BLaER1 (cell line): ENCODE measurements around the gene SLFN12L.

Experiments used
- H3K27ac ChIP-seq: shearing (Covaris generic); formaldehyde crosslinking; 2 replicates; pipeline ENCODE4 v1.8.1; 2022
- H3K27me3 ChIP-seq: shearing (Covaris generic); formaldehyde crosslinking; 2 replicates; pipeline ENCODE4 v1.8.1; 2022
- H3K36me3 ChIP-seq: shearing (Covaris generic); formaldehyde crosslinking; 2 replicates; pipeline ENCODE4 v1.8.1; 2022
- H3K4me1 ChIP-seq: shearing (Covaris generic); formaldehyde crosslinking; 2 replicates; pipeline ENCODE4 v1.8.1; 2022
- H3K4me2 ChIP-seq: shearing (Covaris generic); formaldehyde crosslinking; 2 replicates; pipeline ENCODE4 v1.8.1; 2022
- H3K4me3 ChIP-seq: shearing (Covaris generic); formaldehyde crosslinking; 2 replicates; pipeline ENCODE4 v1.8.1; 2022
- H3K9ac ChIP-seq: shearing (Covaris generic); formaldehyde crosslinking; 2 replicates; pipeline ENCODE4 v1.8.1; 2022
- H3K9me3 ChIP-seq: shearing (Covaris generic); formaldehyde crosslinking; 2 replicates; pipeline ENCODE4 v1.8.1; 2022
- H4K20me1 ChIP-seq: shearing (Covaris generic); formaldehyde crosslinking; 2 replicates; pipeline ENCODE4 v1.8.1; 2022
- Cebpa-rat ChIP-seq: shearing (Covaris generic); IDR thresholded peaks from 2 replicates; pipeline ENCODE4 v1.8.1; 2022

The SLFN12L gene

DNA sequence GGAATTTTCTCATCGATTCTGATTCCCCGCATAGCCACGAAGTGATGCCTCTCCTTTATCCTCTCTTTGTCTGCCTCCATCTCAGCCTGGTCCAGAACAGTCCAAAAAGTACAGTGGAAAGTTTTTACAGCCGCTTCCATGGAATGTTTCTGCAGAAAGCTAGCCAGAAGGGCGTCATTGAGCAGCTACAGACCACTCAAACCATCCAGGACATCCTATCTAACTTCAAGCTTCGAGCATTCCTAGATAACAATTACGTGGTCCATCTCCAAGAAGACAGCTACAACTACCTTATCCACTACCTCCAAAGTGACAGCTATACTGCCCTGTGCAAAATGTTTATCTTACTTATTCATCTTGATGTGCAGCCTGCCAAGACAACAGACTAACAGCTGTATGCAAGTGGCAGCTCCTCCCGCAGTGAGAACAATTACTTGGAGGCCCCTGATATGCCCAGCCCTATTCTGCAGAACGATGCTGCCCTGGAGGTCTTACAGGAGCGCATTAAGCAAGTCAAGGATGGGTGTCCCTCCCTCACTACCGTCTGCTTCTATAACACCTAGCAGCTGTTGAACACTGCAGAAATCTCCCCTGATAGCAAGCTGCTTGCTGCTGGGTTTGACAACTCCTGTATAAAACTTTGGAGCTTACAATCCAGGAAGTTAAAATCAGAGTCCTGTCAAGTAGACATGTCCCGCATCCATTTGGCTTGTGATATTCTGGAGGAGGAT, 38.9 kb downstream of the SLFN12L start:
- no peak for TF ChIP-seq Cebpa-rat

GRCh38 chr17:35496451-35497290, 40.8 kb downstream of the SLFN12L start:
- H3K27me3 ChIP-seq = peaks cover 79% of the 10 kb centered on the region
- no peak overlapping the region for H3K9ac ChIP-seq
- H3K4me3 ChIP-seq = no peak overlapping the region
- H3K27ac ChIP-seq = no peak overlapping the region
- H3K4me2 ChIP-seq = no peak overlapping the region
- no peaks in the 10 kb centered on the region for H3K4me1 ChIP-seq
- no peaks in the 10 kb centered on the region for H4K20me1 ChIP-seq
- peaks cover 64% of the 10 kb centered on the region for H3K9me3 ChIP-seq
- no peak for TF ChIP-seq Cebpa-rat
- no peaks in the 10 kb centered on the region for H3K36me3 ChIP-seq

More for the DNA sequence above, 38.9 kb downstream of the SLFN12L start:
- Histone ChIP-seq H3K4me3 (no peak overlapping the region), H3K4me2 (no peak overlapping the region), H3K27me3 (peaks cover 60% of the 10 kb centered on the region), H3K9ac (no peak overlapping the region), H3K4me1 (no peaks in the 10 kb centered on the region), H4K20me1 (no peaks in the 10 kb centered on the region), H3K27ac (no peak overlapping the region), H3K9me3 (peaks cover 56% of the 10 kb centered on the region), H3K36me3 (no peaks in the 10 kb centered on the region)

GRCh38 chr17:35493040-35493439, 44.4 kb downstream of the SLFN12L start:
- no peaks in the 10 kb centered on the region for H3K4me1 ChIP-seq
- TF ChIP-seq Cebpa-rat = no peak
- no peaks in the 10 kb centered on the region for H4K20me1 ChIP-seq
- peaks cover 84% of the 10 kb centered on the region for H3K9me3 ChIP-seq
- H3K4me2 ChIP-seq = no peak overlapping the region
- H3K36me3 ChIP-seq = peaks cover 8% of the 10 kb centered on the region; the same call in 1 of the 2 replicates
- H3K4me3 ChIP-seq = no peak overlapping the region
- no peak overlapping the region for H3K27ac ChIP-seq
- peaks cover 100% of the 10 kb centered on the region for H3K27me3 ChIP-seq
- no peak overlapping the region for H3K9ac ChIP-seq

GRCh38 chr17:35491417-35491816, 46.1 kb downstream of the SLFN12L start:
- peaks cover 9% of the 10 kb centered on the region; the same call in 1 of the 2 replicates for H3K36me3 ChIP-seq
- peaks cover 100% of the 10 kb centered on the region for H3K27me3 ChIP-seq

DNA sequence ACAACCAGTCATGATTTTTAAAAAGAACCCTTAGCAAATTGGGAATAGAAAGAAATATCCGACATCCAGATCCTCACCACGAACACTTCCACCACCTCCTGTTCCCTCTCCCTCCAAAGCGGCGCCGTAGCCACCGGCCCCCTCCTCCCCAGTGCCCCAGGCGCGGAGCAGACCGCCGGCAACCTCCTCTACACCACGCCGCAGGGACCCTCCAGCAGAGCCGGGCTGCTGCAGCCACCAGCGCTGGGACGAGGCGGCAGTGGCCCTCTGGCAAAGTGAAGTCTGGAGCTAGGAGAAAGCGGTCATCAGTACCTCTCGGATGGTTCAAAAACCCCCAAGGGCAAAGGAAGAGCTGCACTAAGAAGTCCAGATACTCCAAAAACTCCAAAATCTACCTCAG, 47.5 kb downstream of the SLFN12L start:
- no peak overlapping the region for H3K4me3 ChIP-seq
- H3K4me1 ChIP-seq = no peaks in the 10 kb centered on the region
- no peaks in the 10 kb centered on the region for H4K20me1 ChIP-seq
- peaks cover 90% of the 10 kb centered on the region for H3K27me3 ChIP-seq
- H3K9ac ChIP-seq = no peak overlapping the region
- H3K36me3 ChIP-seq = peaks cover 9% of the 10 kb centered on the region; the same call in 1 of the 2 replicates
- no peak overlapping the region for H3K27ac ChIP-seq
- H3K9me3 ChIP-seq = peaks cover 73% of the 10 kb centered on the region
- no peak overlapping the region for H3K4me2 ChIP-seq
- no peak for TF ChIP-seq Cebpa-rat

More at GRCh38 chr17:35491417-35491816, 46.1 kb downstream of the SLFN12L start:
- Histone ChIP-seq H3K27ac (no peak overlapping the region), H3K9me3 (peaks cover 85% of the 10 kb centered on the region), H3K9ac (no peak overlapping the region), H3K4me3 (no peak overlapping the region), H3K4me1 (no peaks in the 10 kb centered on the region), H3K4me2 (no peak overlapping the region), H4K20me1 (no peaks in the 10 kb centered on the region)
- TF ChIP-seq Cebpa-rat = no peak

- Histone ChIP-seq H3K4me1 (no peaks in the 10 kb centered on the region), H3K27ac (no peak overlapping the region), H3K9me3 (peaks cover 71% of the 10 kb centered on the region), H3K36me3 (peaks cover 9% of the 10 kb centered on the region; the same call in 1 of the 2 replicates), H4K20me1 (no peaks in the 10 kb centered on the region), H3K9ac (no peak overlapping the region), H3K27me3 (peaks cover 80% of the 10 kb centered on the region), H3K4me2 (no peak overlapping the region), H3K4me3 (0 out of 2 replicates have a peak overlapping the region, but pooled peaks have one; percentile 46)
- no peak for TF ChIP-seq Cebpa-rat
These were observed 48.5 kb downstream of the SLFN12L start for GRCh38 chr17:35488991-35489390.

GRCh38 chr17:35486920-35487732, 50.4 kb downstream of the SLFN12L start:
- Histone ChIP-seq H3K9me3 (peaks cover 81% of the 10 kb centered on the region), H3K36me3 (peaks cover 9% of the 10 kb centered on the region; the same call in 1 of the 2 replicates), H3K27ac (no peak overlapping the region), H3K4me1 (no peaks in the 10 kb centered on the region), H4K20me1 (no peaks in the 10 kb centered on the region), H3K27me3 (peaks cover 61% of the 10 kb centered on the region), H3K4me2 (peak overlapping the region; percentile 18; the same call in 1 of the 2 replicates), H3K4me3 (peak overlapping the region; percentile 46; the same call in 1 of the 2 replicates), H3K9ac (no peak overlapping the region)
- TF ChIP-seq Cebpa-rat = no peak

GRCh38 chr17:35479271-35479670, 58.2 kb downstream of the SLFN12L start:
- Histone ChIP-seq H3K4me3 (no peak overlapping the region), H3K27ac (no peak overlapping the region), H3K9me3 (peaks cover 25% of the 10 kb centered on the region), H3K4me2 (no peak overlapping the region), H3K4me1 (peaks cover 8% of the 10 kb centered on the region; the same call in 1 of the 2 replicates), H4K20me1 (no peaks in the 10 kb centered on the region), H3K27me3 (no peaks in the 10 kb centered on the region), H3K36me3 (no peaks in the 10 kb centered on the region), H3K9ac (no peak overlapping the region)
- no peak for TF ChIP-seq Cebpa-rat

- Histone ChIP-seq H3K27me3 (no peaks in the 10 kb centered on the region), H3K9ac (no peak overlapping the region), H3K27ac (no peak overlapping the region), H3K9me3 (peaks cover 5% of the 10 kb centered on the region), H3K4me3 (no peak overlapping the region), H4K20me1 (no peaks in the 10 kb centered on the region), H3K4me2 (no peak overlapping the region), H3K36me3 (no peaks in the 10 kb centered on the region), H3K4me1 (peaks cover 8% of the 10 kb centered on the region; the same call in 1 of the 2 replicates)
- TF ChIP-seq Cebpa-rat = no peak
These were observed 60.2 kb downstream of the SLFN12L start for GRCh38 chr17:35477248-35477647.
